MCF 10A (cell line): ENCODE results near the gene BRSK2. TPM values are rescaled to one million over a fixed set of nuclear protein-coding genes. Genes with fewer than 3 reads are reported as not detected.

ENCODE experiments used
- BruUV-seq: library from RNA; stranded (reverse); fragments of 400-500 nt; replicated peaks from 2 replicates; lab custom pipeline; 2021; lab: Mats Ljungman, UMichigan
- CTCF ChIA-PET: fragments of 300-600 bp; sonication (Branson Sonifier 250); formaldehyde crosslinking; extraction: SDS; loops from one replicate; lab custom pipeline; 2021; ENCODE audit warnings: antibody characterized with exemption, inconsistent platforms; lab: Yijun Ruan, JAX
- POLR2A ChIA-PET: fragments of 300-600, 350-650 bp; sonication (Branson Sonifier 250); formaldehyde crosslinking; extraction: SDS; loops from one replicate; lab custom pipeline; 2020; ENCODE audit warnings: antibody characterized with exemption, inconsistent platforms; lab: Yijun Ruan, JAX
- DNase-seq: peaks from one replicate; pipeline ENCODE4 v3.0.0-alpha.2; 2018; ENCODE audit not compliant: unreplicated experiment
- H3K27ac Mint-ChIP-seq: one replicate; pipeline ENCODE4 v1.8.0; 2022; ENCODE audit warnings: mild to moderate bottlenecking, low read depth, mixed read lengths; ENCODE audit not compliant: unreplicated experiment
- H3K27me3 Mint-ChIP-seq: one replicate; pipeline ENCODE4 v1.8.0; 2022; ENCODE audit warnings: mixed read lengths; ENCODE audit not compliant: insufficient read depth, unreplicated experiment
- H3K36me3 Mint-ChIP-seq: one replicate; pipeline ENCODE4 v1.8.0; 2022; ENCODE audit warnings: mild to moderate bottlenecking, moderate library complexity, mixed read lengths; ENCODE audit not compliant: insufficient read depth, unreplicated experiment
- H3K4me1 Mint-ChIP-seq: one replicate; pipeline ENCODE4 v1.8.0; 2022; ENCODE audit warnings: mixed read lengths; ENCODE audit not compliant: insufficient read depth, unreplicated experiment
- H3K4me3 Mint-ChIP-seq: one replicate; pipeline ENCODE4 v1.8.0; 2022; ENCODE audit warnings: mild to moderate bottlenecking, moderate library complexity, mixed read lengths; ENCODE audit not compliant: unreplicated experiment
- H3K9me3 Mint-ChIP-seq: one replicate; pipeline ENCODE4 v1.8.0; 2022; ENCODE audit warnings: mixed read lengths; ENCODE audit not compliant: unreplicated experiment
- CTCF ChIP-seq: fragments of 200-600 bp; IDR thresholded peaks from one replicate; pipeline ENCODE4 v1.8.0; 2022; ENCODE audit warnings: antibody characterized with exemption, mild to moderate bottlenecking; ENCODE audit not compliant: unreplicated experiment
- intact Hi-C: fragments of 100-400 bp; cut with micrococcal nuclease; formaldehyde crosslinking; loops from 2 replicates; pipeline ENCODE4 v1.14.1; 2022
- total RNA-seq: library from RNA; stranded (reverse); gene quantifications from 2 replicates; pipeline ENCODE4 v1.2.3, GENCODE V29; 2022

The BRSK2 gene
- total RNA-seq, 1 experiment from 2014 or later = 0.44 TPM

- no peaks in the 10 kb centered on the region for H3K9me3 Mint-ChIP-seq
- ChIA-PET CTCF (interaction anchor here (0.6 kb wide), 1 partner anchor 54 kb away, joined by 3 read pairs; no protein-coding TSS in a partner anchor), POLR2A (no interaction called here)
- H3K4me1 Mint-ChIP-seq = peaks cover 2% of the 10 kb centered on the region
- no TSS peak for BruUV-seq
- intact Hi-C loops = no loop called here
- no peak overlapping the region for H3K27ac Mint-ChIP-seq
- DNase-seq = no peak
- TF ChIP-seq CTCF = no peak
- no peak overlapping the region for H3K4me3 Mint-ChIP-seq
- no peaks in the 10 kb centered on the region for H3K27me3 Mint-ChIP-seq
- H3K36me3 Mint-ChIP-seq = no peaks in the 10 kb centered on the region
These were observed 101.6 kb downstream of the BRSK2 start for GRCh38 chr11:1491379-1491778.

- ChIA-PET POLR2A (no interaction called here), CTCF (interaction anchor here (0.6 kb wide), 1 partner anchor 12 kb away, joined by 3 read pairs; no protein-coding TSS in a partner anchor)
- intact Hi-C loops = no loop called here
- H3K27ac Mint-ChIP-seq = no peak overlapping the region
- H3K9me3 Mint-ChIP-seq = no peaks in the 10 kb centered on the region
- no TSS peak for BruUV-seq
- peaks cover 14% of the 10 kb centered on the region for H3K4me1 Mint-ChIP-seq
- H3K27me3 Mint-ChIP-seq = no peaks in the 10 kb centered on the region
- no peak for TF ChIP-seq CTCF
- no peak for DNase-seq
- H3K36me3 Mint-ChIP-seq = peaks cover 4% of the 10 kb centered on the region
- H3K4me3 Mint-ChIP-seq = no peak overlapping the region
These were observed 104.0 kb downstream of the BRSK2 start for GRCh38 chr11:1493650-1494244.

- no peak for DNase-seq
- POLR2A ChIA-PET = no interaction called here
- no peak overlapping the region for H3K4me3 Mint-ChIP-seq
- H3K27ac Mint-ChIP-seq = no peak overlapping the region
- no TSS peak for BruUV-seq
- intact Hi-C loops = no loop called here
- no peaks in the 10 kb centered on the region for H3K9me3 Mint-ChIP-seq
- no peaks in the 10 kb centered on the region for H3K27me3 Mint-ChIP-seq
- H3K4me1 Mint-ChIP-seq = peaks cover 14% of the 10 kb centered on the region
- H3K36me3 Mint-ChIP-seq = peaks cover 13% of the 10 kb centered on the region
- TF ChIP-seq CTCF = no peak
- CTCF ChIA-PET = no interaction called here
These were observed 104.9 kb downstream of the BRSK2 start for GRCh38 chr11:1494650-1495049.

GRCh38 chr11:1496091-1496760 is 106.5 kb downstream of the BRSK2 start:
- Mint-ChIP-seq H3K9me3 (no peaks in the 10 kb centered on the region), H3K27me3 (no peaks in the 10 kb centered on the region), H3K36me3 (peaks cover 18% of the 10 kb centered on the region), H3K4me3 (no peak overlapping the region), H3K4me1 (peaks cover 14% of the 10 kb centered on the region), H3K27ac (no peak overlapping the region)
- ChIA-PET CTCF (interaction anchor here (0.7 to 1.0 kb wide), 2 partner anchors 64 to 79 kb away, joined by 3 to 4 read pairs; no protein-coding TSS in a partner anchor), POLR2A (no interaction called here)
- intact Hi-C loops = no loop called here
- no peak for TF ChIP-seq CTCF
- no TSS peak for BruUV-seq
- DNase-seq = no peak
